ENCODE data around the gene RAB3D. TPM values are rescaled to one million over a fixed set of nuclear protein-coding genes. Genes with fewer than 3 reads are reported as not detected.
A peak's percentile ranks its signal among the peaks of the same experiment; 100 is the strongest.

Gene RAB3D
- total RNA-seq, 1 experiment from 2014 or later, result 28.9 TPM

DNA sequence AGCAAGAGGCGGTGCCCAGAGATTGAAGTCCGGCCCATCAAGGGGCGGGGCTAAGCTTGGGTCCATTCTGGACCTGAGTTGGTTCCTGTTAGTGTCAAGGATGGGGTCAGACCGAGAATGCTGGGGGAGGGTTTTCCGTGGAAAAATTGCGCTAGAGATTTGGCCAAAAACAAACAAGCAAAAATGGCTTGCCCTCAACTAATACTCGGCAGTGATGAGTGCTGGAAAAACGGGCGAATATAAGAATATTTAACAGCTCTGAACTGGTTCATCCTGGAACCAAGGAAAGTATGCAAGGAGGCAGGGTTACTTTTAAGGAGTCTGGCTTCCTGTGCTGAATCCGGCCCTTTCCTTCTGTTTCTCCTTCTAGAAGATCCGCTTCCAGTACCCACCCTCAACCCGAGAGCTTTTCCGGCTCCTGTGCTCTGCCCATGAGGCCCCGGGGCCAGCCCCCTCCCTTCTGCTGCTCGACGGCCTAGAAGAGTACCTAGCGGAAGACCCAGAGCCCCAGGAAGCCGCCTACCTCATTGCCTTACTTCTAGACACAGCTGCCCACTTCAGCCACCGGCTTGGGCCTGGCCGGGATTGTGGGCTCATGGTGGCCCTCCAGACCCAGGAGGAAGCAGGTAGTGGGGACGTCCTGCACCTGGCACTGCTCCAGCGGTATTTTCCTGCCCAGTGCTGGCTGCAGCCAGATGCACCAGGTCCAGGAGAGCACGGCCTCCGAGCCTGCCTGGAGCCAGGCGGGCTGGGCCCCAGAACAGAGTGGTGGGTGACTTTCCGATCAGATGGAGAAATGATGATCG, 35.9 kb upstream of the RAB3D start:
- TF ChIP-seq, protein P1, sequence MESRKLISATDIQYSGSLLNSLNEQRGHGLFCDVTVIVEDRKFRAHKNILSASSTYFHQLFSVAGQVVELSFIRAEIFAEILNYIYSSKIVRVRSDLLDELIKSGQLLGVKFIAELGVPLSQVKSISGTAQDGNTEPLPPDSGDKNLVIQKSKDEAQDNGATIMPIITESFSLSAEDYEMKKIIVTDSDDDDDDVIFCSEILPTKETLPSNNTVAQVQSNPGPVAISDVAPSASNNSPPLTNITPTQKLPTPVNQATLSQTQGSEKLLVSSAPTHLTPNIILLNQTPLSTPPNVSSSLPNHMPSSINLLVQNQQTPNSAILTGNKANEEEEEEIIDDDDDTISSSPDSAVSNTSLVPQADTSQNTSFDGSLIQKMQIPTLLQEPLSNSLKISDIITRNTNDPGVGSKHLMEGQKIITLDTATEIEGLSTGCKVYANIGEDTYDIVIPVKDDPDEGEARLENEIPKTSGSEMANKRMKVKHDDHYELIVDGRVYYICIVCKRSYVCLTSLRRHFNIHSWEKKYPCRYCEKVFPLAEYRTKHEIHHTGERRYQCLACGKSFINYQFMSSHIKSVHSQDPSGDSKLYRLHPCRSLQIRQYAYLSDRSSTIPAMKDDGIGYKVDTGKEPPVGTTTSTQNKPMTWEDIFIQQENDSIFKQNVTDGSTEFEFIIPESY (IDR thresholded peaks at IDR 0.05; ENCODE audit: extremely low read depth, insufficient replicate concordance, low read length), result no peak
- peak; percentile 58 for TF ChIP-seq POLR2AphosphoS5 (IDR thresholded peaks at IDR 0.05; ENCODE audit: low read depth, low read length)
- ChIA-PET POLR2A (interaction anchor here (0.7 to 3.6 kb wide), 15 partner anchors 8 to 154 kb away, joined by 3 to 16 read pairs (median 4); partner anchors contain the start of genes CCDC159, ECSIT, EPOR and ODAD3), CTCF (interaction anchor here (0.6 to 2.0 kb wide), 12 partner anchors 8 to 161 kb away, joined by 3 to 20 read pairs (median 4); partner anchors contain the start of genes CCDC159, ODAD3, PRKCSH and RAB3D), RAD21 (ENCODE audit: low non-redundant PET in 1 of 2, low total read pairs in 2 of 2, uncharacterized antibody in 2 of 2, unreplicated experiment in 2 of 2) (interaction anchor here in 1 of 2 experiments (0.9 to 1.7 kb wide), 4 partner anchors 8 to 81 kb away, joined by 3 to 5 read pairs (median 4); partner anchors contain the start of gene RGL3)
- H3K27me3 ChIP-seq (ENCODE audit: insufficient read depth, low read length), result no peaks in the 10 kb centered on the region
- BruUV-seq (replicated peaks), result TSS peak; percentile 85
- peak overlapping the region; percentile 88 for H3K27ac ChIP-seq (ENCODE audit: low read depth, low read length)
- intact Hi-C loops (cut with micrococcal nuclease), result no loop called here
- no peaks in the 10 kb centered on the region for H3K9me2 ChIP-seq (ENCODE audit: insufficient read depth)
- peak overlapping the region; percentile 78 for H3K9ac ChIP-seq (ENCODE audit: low read length)
- no peak for DNase-seq (ENCODE audit: low read depth, low spot score)
- peak overlapping the region; percentile 57 to 68 for H3K4me3 ChIP-seq (replicated peaks in 1 of 2; ENCODE audit: low read depth in 1 of 2, low read length in 2 of 2)
- H3K4me1 ChIP-seq (ENCODE audit: control insufficient read depth in 1 of 2, insufficient read depth in 2 of 2, low read length in 2 of 2), result peaks cover 51 to 55% of the 10 kb centered on the region in 2 experiments
- no peaks in the 10 kb centered on the region for H3K9me3 ChIP-seq (ENCODE audit: control insufficient read depth in 1 of 2, insufficient read depth in 1 of 2, low read depth in 1 of 2, low read length in 2 of 2)
- H3K36me3 ChIP-seq (ENCODE audit: control insufficient read depth in 1 of 2, insufficient read depth in 2 of 2, low read length in 2 of 2), result no peaks in the 10 kb centered on the region
- H3K4me2 ChIP-seq (ENCODE audit: low read length), result peak overlapping the region; percentile 80
- H4K20me1 ChIP-seq (ENCODE audit: insufficient read depth), result no peaks in the 10 kb centered on the region
- H2AFZ ChIP-seq (ENCODE audit: low read depth, low read length, poor library complexity, severe bottlenecking), result no peak overlapping the region
- ATAC-seq, result no peak
- peaks cover 7% of the 10 kb centered on the region; the same call in 1 of the 2 replicates for H3K79me2 ChIP-seq (ENCODE audit: insufficient read depth, low read length)

All from HCT116 (cell line).